A673 (cell line): ENCODE measurements around the gene UBQLN3. TPM values are rescaled to one million over a fixed set of nuclear protein-coding genes. Genes with fewer than 3 reads are reported as not detected.

Experiments used
- BruUV-seq: library from RNA; stranded (reverse); fragments of 400-500 nt; replicated peaks from 2 replicates; lab custom pipeline; 2021; lab: Mats Ljungman, UMichigan
- CTCF ChIA-PET: fragments of 300-600 bp; sonication (Branson Sonifier 250); formaldehyde crosslinking; loops from one replicate; lab custom pipeline; 2022; ENCODE audit warnings: antibody characterized with exemption; lab: Charles Lee
- POLR2A ChIA-PET: fragments of 300-600 bp; sonication (Branson Sonifier 250); formaldehyde crosslinking; loops from one replicate; lab custom pipeline; 2022; ENCODE audit warnings: antibody characterized with exemption; ENCODE audit not compliant: low non-redundant PET; lab: Charles Lee
- DNase-seq: peaks from one replicate; pipeline ENCODE4 v3.0.0-alpha.2; 2015; ENCODE audit warnings: low spot score
- H3K27ac ChIP-seq: fragments of 200-600 bp; sonication (generic); 2 replicates; pipeline ENCODE4 v1.5.1; 2016; ENCODE audit warnings: mixed run types, low read depth, mild to moderate bottlenecking, mixed read lengths, antibody characterized with exemption, low read length; ENCODE audit not compliant: poor library complexity, severe bottlenecking
- H3K27me3 ChIP-seq: fragments of 200-600 bp; sonication (generic); replicated peaks from 2 replicates; pipeline ENCODE4 v1.6.1; 2017; ENCODE audit warnings: mixed run types, low read depth, mild to moderate bottlenecking, mixed read lengths, antibody characterized with exemption, low read length; ENCODE audit not compliant: insufficient read depth, poor library complexity
- H3K36me3 ChIP-seq: fragments of 200-600 bp; sonication (generic); 2 replicates; pipeline ENCODE4 v1.6.1; 2016; ENCODE audit warnings: mixed run types, mild to moderate bottlenecking, mixed read lengths, antibody characterized with exemption, low read length; ENCODE audit not compliant: insufficient read depth, poor library complexity, severe bottlenecking
- H3K4me1 ChIP-seq: fragments of 200-600 bp; sonication (generic); 2 replicates; pipeline ENCODE4 v1.6.1; 2017; ENCODE audit warnings: mixed run types, mild to moderate bottlenecking, mixed read lengths, antibody characterized with exemption, low read length; ENCODE audit not compliant: insufficient read depth, poor library complexity, severe bottlenecking
- H3K4me3 ChIP-seq: fragments of 200-600 bp; sonication (generic); 2 replicates; pipeline ENCODE4 v1.5.1; 2016; ENCODE audit warnings: low read depth, mixed run types, mild to moderate bottlenecking, mixed read lengths, low read length; ENCODE audit not compliant: poor library complexity, severe bottlenecking
- H3K9me3 ChIP-seq: fragments of 200-600 bp; sonication (generic); 2 replicates; pipeline ENCODE4 v1.6.1; 2016; ENCODE audit warnings: mixed run types, low read depth, mild to moderate bottlenecking, mixed read lengths, antibody characterized with exemption, low read length; ENCODE audit not compliant: poor library complexity, severe bottlenecking
- EZH2 ChIP-seq: fragments of 200-600 bp; sonication (generic); IDR thresholded peaks from 2 replicates; pipeline ENCODE4 v1.6.1; 2017; ENCODE audit warnings: borderline replicate concordance, low read depth, mild to moderate bottlenecking, mixed read lengths, antibody characterized with exemption, low read length; ENCODE audit not compliant: poor library complexity, severe bottlenecking
- intact Hi-C: fragments of 100-400 bp; cut with micrococcal nuclease; formaldehyde crosslinking; loops from one replicate; pipeline ENCODE4 v1.10.0; 2022; ENCODE audit not compliant: unreplicated experiment
- total RNA-seq: library from RNA; stranded (reverse); gene quantifications from 2 replicates; pipeline ENCODE4 v1.2.3, GENCODE V29; 2021
- TF ChIP-seq, protein P1 (sequence below): fragments of 300-800, 200-600 bp; sonication (generic); conservative IDR thresholded peaks from 2 replicates; pipeline ENCODE4 v1.5.1; 2017; ENCODE audit warnings: low read depth, mild to moderate bottlenecking, antibody characterized with exemption, low read length, moderate library complexity, mixed read lengths

UBQLN3 gene
- total RNA-seq, 1 experiment from 2014 or later, result not detected

DNA sequence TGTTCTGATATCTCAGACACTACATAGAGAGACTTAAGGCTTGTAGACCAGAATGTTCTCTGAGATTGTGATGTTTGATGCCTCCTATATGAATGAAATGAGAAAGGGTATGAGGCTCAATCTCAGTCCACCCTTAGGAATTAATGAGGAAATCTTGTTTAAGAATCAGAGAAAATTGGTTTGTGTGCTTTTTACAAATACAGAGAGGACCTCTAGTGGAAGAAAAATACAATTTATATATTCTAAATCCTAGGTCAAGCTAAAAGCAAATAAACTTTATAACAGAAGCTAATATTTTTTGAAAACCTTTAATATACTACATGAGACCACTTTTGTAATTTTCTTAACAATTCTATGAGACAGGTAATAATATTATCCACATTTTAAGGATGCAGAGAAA, 43.6 kb upstream of the UBQLN3 start:
- H3K27me3 ChIP-seq, result no peaks in the 10 kb centered on the region
- POLR2A ChIA-PET, result no interaction called here
- no peak for DNase-seq
- CTCF ChIA-PET, result no interaction called here
- H3K36me3 ChIP-seq, result no peaks in the 10 kb centered on the region
- H3K27ac ChIP-seq, result no peak overlapping the region
- no TSS peak for BruUV-seq
- H3K4me1 ChIP-seq, result no peaks in the 10 kb centered on the region
- intact Hi-C loops, result no loop called here
- no peaks in the 10 kb centered on the region for H3K9me3 ChIP-seq
- TF ChIP-seq, protein P1, sequence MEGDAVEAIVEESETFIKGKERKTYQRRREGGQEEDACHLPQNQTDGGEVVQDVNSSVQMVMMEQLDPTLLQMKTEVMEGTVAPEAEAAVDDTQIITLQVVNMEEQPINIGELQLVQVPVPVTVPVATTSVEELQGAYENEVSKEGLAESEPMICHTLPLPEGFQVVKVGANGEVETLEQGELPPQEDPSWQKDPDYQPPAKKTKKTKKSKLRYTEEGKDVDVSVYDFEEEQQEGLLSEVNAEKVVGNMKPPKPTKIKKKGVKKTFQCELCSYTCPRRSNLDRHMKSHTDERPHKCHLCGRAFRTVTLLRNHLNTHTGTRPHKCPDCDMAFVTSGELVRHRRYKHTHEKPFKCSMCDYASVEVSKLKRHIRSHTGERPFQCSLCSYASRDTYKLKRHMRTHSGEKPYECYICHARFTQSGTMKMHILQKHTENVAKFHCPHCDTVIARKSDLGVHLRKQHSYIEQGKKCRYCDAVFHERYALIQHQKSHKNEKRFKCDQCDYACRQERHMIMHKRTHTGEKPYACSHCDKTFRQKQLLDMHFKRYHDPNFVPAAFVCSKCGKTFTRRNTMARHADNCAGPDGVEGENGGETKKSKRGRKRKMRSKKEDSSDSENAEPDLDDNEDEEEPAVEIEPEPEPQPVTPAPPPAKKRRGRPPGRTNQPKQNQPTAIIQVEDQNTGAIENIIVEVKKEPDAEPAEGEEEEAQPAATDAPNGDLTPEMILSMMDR, result no peak; the same call in 1 of the 2 replicates
- no peak for TF ChIP-seq EZH2
- H3K4me3 ChIP-seq, result no peak overlapping the region

DNA sequence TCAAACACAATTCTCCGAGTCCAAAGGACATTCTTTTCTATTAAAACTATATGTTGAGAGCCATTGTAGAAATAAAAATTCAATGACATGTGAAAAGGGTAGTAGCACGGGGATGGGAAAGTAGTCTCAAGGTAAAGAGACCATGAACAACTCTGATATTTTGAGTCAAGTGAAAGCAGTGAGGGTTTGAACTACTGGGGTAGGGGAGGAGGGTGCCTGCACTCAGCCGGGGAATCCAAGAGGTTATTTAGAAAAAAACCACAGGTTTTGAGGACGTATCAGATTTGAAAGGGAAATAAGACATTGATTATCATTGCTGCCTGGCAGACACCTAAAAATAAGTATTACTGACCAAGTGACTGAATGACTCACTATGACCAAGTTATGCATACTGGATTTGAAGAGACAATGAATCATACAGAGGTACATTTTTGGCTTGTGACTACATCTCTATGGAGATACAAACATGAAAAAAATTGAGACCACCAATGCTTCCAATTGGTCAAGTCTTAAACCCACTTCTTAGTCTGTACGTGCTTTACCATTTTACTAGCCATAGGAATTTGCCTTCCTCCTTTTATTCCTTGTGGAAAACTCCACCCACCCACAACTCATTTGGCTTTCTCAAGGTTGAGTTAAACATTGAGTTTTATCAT, 40.8 kb upstream of the UBQLN3 start:
- Histone ChIP-seq H3K36me3 (no peaks in the 10 kb centered on the region), H3K4me1 (no peaks in the 10 kb centered on the region), H3K9me3 (no peaks in the 10 kb centered on the region), H3K27ac (no peak overlapping the region), H3K27me3 (no peaks in the 10 kb centered on the region), H3K4me3 (no peak overlapping the region)
- ChIA-PET POLR2A (no interaction called here), CTCF (no interaction called here)
- intact Hi-C loops, result no loop called here
- BruUV-seq, result no TSS peak
- DNase-seq, result no peak
- TF ChIP-seq EZH2, result no peak
- TF ChIP-seq, protein P1, result no peak

- ChIA-PET POLR2A (no interaction called here), CTCF (no interaction called here)
- H3K4me1 ChIP-seq, result no peaks in the 10 kb centered on the region
- BruUV-seq, result no TSS peak
- H3K36me3 ChIP-seq, result no peaks in the 10 kb centered on the region
- no peak for DNase-seq
- intact Hi-C loops, result no loop called here
- H3K4me3 ChIP-seq, result no peak within 1 kb of the TSS
- no peak within 1 kb of the TSS for H3K27ac ChIP-seq
- TF ChIP-seq, protein P1, result no peak
- TF ChIP-seq EZH2, result no peak
- no peaks in the 10 kb centered on the region for H3K9me3 ChIP-seq
- H3K27me3 ChIP-seq, result no peaks in the 10 kb centered on the region
Observed at GRCh38 chr11:5548440-5548839, 38.7 kb upstream of the UBQLN3 start, which contains the start of gene OR52H1. TSS of gene OR52H1 (minus strand) at chr11:5548540. CDS start at chr11:5545505, 3,035 bp downstream.
